DMS53 treated with DMSO at 0.1 percent for 48 hours (cell line): ENCODE data around the gene PLXND1.
"Not testable (repeated sequence)": the region's sequence is repeated elsewhere in the genome, so short reads cannot be mapped to it uniquely, and the experiment has no call there.

Experiments
- DNase-seq: peaks from one replicate; lab custom pipeline; 2025; ENCODE audit not compliant: unreplicated experiment; lab: John Stamatoyannopoulos, UW

PLXND1 gene

GRCh38 chr3:129553719-129554118, 52.8 kb downstream of the PLXND1 start:
- DNase-seq = no peak

DNA sequence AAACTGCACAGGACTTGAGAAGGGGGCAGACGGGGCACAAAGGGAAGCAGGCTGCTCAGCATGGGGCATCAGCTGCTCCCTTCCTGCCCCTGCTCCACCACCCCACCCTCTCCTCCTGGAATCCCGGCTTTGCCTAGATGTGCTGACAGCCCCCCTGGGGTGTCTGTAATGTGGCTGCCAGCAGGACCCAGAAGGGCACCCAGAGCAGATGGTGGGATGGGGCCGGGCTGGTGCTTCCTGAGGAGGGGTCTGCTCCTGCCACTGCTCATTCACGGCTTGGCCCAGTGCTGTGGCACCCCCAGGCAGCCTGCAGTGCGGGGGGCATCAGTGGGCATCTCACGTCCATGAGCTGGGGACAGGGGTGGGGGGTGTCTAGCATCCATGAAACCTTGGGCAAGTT, 53.3 kb downstream of the PLXND1 start:
- DNase-seq = no peak

DNA sequence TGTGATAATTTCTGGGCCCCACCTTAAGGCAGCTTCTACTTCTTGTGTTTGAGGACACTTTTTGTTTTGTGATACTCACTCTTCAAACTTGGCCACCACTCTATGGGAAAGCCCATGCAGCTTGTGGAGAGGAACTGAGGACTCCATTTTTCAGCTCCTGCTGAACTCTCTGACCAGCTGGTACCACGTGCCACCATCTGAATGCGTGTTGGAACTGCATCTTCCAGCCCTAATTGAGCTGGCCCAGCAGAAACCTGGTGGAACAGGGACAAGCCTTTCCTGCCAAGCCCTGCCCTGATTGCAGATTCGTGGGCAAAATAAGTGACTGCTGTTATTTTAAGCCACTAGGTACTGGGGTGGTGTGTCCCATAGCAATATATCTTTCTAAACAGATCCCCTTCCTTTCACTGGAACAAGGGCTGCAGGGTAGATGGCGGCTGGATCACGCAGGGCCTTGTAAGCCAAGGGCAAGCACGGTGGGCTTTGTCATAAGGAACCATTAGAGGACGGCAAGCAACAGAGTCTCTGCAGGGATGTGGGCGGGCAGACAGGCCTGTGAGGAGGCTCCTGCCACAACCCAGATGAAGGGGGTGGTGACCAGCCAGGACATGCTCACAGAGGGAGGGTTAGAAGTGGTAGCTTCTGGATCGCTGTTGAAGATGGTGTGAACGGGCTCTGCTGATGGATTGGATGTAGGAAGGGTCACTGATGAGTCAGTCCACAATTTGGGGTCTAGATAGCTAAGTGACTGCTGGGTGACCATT, 54.0 kb downstream of the PLXND1 start:
- no peak for DNase-seq

DNA sequence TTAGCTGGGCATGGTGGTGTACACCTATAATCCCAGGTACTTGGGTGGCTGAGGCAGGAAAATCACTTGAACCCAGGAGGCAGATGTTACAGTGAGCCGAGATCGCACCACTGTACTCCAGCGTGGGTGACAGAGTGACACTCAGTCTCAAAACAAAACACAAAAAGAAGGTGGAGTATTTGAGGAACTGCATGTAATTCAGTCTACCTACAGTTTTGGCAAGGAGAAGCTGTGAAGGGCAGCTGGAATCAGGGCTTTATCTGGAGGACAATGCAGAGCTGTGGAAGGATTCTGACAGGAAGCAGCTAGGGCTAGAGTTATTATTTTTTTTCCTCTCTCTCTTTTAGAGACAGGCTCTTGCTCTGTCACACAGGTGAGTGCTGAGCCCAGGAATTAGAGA, 56.7 kb downstream of the PLXND1 start:
- DNase-seq = no peak

- DNase-seq = no peak
Measured at GRCh38 chr3:129549006-129549800, 57.3 kb downstream of the PLXND1 start.

- DNase-seq = no peak
Measured at GRCh38 chr3:129548104-129548965, 58.1 kb downstream of the PLXND1 start.

GRCh38 chr3:129547241-129547640, 59.2 kb downstream of the PLXND1 start:
- DNase-seq = no peak

DNA sequence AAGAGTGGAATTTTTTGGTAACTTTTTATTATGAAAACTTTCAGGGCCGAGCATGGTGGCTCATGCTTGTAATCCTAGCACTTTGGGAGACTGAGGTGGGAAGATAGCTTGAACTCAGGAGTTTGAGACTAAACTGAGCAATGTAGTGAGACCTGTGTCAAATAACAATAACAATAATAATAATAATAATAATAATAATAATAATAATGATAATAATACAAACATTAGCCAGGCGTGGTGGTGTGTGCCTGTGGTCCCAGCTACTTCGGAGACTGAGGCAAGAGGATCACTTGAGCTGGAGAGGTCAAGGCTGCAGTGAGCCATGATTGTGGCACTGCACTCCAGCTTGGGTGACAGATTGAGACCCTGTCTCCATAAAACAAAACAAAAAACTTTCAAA, 60.5 kb downstream of the PLXND1 start:
- DNase-seq = not testable (repeated sequence)

GRCh38 chr3:129543999-129544398, 62.5 kb downstream of the PLXND1 start:
- DNase-seq = no peak

- no peak for DNase-seq
Measured at GRCh38 chr3:129543156-129543790, 63.2 kb downstream of the PLXND1 start, which contains the start of gene H1-8. Gene H1-8 (plus strand): TSS chr3:129543175. CDS start chr3:129543219, 44 bp downstream.

GRCh38 chr3:129542747-129543146, 63.7 kb downstream of the PLXND1 start:
- DNase-seq = no peak

- DNase-seq = no peak
Measured at GRCh38 chr3:129540776-129541516, 65.5 kb downstream of the PLXND1 start.

DNA sequence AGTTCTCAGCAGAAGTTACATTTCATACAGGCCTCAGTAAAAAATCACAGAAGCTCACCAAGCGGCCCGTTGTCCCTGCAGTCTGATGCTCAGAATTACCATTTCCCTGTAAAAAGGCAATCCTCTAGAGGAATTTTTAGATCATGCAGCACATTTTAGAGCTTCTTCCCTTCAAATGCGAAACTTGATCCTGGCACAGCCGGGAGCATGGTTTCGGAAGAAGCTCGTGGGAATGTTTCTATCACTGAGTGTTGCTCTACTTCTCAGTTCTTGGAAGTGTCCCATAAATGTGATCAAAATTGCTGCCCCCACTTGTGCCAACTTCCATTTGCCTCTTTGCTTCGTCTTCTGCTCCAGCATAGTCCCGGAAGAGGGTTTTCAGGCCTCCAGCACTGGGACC, 67.3 kb downstream of the PLXND1 start:
- no peak for DNase-seq

- DNase-seq = no peak
Measured at GRCh38 chr3:129536804-129537203, 69.7 kb downstream of the PLXND1 start.

- no peak for DNase-seq
Measured at GRCh38 chr3:129536374-129536667, 70.2 kb downstream of the PLXND1 start.

DNA sequence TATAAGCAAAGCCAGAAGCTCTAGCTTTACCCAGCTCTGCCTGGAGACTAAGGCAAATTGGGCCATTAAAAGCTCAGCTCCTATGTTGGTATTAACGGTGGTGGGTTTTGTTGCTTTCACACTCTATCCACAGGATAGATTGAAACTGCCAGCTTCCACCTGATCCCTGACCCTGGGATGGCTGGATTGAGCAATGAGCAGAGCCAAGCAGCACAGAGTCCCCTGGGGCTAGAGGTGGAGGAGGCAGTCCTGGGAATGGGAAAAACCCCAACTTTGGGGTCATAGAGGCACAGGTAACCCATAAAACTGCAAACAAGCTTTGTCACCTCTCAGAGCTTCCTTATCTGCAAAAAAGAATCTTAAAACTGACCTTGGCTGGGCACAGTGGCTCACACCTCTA, 71.4 kb downstream of the PLXND1 start:
- DNase-seq = no peak

- no peak for DNase-seq
Measured at GRCh38 chr3:129534428-129535027, 71.9 kb downstream of the PLXND1 start.

- no peak for DNase-seq
Measured at GRCh38 chr3:129533406-129533805, 73.1 kb downstream of the PLXND1 start.

GRCh38 chr3:129532261-129532660, 74.2 kb downstream of the PLXND1 start:
- no peak for DNase-seq

DNA sequence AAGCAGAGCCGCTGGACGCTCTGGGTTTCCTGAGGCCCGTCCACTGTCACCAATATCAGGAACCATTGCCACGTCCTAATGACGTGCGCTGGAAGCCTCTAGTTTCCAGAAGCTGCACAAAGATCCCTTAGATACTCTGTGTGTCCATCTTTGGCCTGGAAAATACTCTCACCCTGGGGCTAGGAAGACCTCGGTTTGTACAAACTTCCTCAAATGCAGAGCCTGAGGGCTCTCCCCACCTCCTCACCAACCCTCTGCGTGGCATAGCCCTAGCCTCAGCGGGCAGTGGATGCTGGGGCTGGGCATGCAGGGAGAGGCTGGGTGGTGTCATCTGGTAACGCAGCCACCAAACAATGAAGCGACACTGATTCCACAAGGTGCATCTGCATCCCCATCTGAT, 74.8 kb downstream of the PLXND1 start:
- no peak for DNase-seq
